Colonic mucosa (tissue), 4 donors: ENCODE results near the gene HLCS. TPM values are rescaled to one million over a fixed set of nuclear protein-coding genes. Genes with fewer than 3 reads are reported as not detected.

ENCODE experiments used
- DNase-seq: peaks from one replicate; pipeline ENCODE4 v3.0.0-alpha.2; 2020
- H3K27ac ChIP-seq: fragments of 200-600 bp; one replicate; pipeline ENCODE4 v1.8.0; 2021
- H3K27me3 ChIP-seq: fragments of 200-600 bp; one replicate; pipeline ENCODE4 v1.8.0; 2021
- H3K36me3 ChIP-seq: fragments of 200-600 bp; one replicate; pipeline ENCODE4 v1.8.0; 2021
- H3K4me1 ChIP-seq: fragments of 200-600 bp; one replicate; pipeline ENCODE4 v1.8.0; 2021; ENCODE audit warnings: mild to moderate bottlenecking
- H3K4me3 ChIP-seq: fragments of 200-600 bp; one replicate; pipeline ENCODE4 v1.8.0; 2021
- H3K9ac ChIP-seq, 2 donors: one replicate each; pipeline ENCODE4 v1.7.0; 2013; ENCODE audit warnings: control low read depth in 2 of 2, low read depth in 2 of 2, low read length in 2 of 2
- H3K9me3 ChIP-seq: fragments of 200-600 bp; one replicate; pipeline ENCODE4 v1.8.0; 2021
- CTCF ChIP-seq: fragments of 200-600 bp; IDR thresholded peaks from one replicate; pipeline ENCODE4 v1.8.0; 2022; ENCODE audit warnings: antibody characterized with exemption, mild to moderate bottlenecking
- intact Hi-C: fragments of 100-400 bp; cut with DNase I; formaldehyde crosslinking; loops from one replicate; pipeline ENCODE4 v1.14.1; 2022
- total RNA-seq, 2 donors: library from RNA; stranded (reverse); fragmentation: NEBNext Ultra II Directional in 1 of 2; extraction: Animal tissue kit (Norgen Biotek cat#: 25700) in 1 of 2; gene quantifications; one replicate each; pipeline ENCODE4 v1.2.1, GENCODE V29; 2021
- donor health status: healthy.
- donor health status: DM: no; HTN: no; CAD: no.
- donor health status: DM: no; HTN: no; CAD: no.

Gene HLCS
- total RNA-seq, 2 donors from 2014 or later: 10.8 to 11.4 TPM

- intact Hi-C loops: no loop called here
- Histone ChIP-seq H3K36me3 (no peaks in the 10 kb centered on the region), H3K4me3 (no peak overlapping the region), H3K27ac (no peak overlapping the region), H3K9ac (no peak overlapping the region), H3K4me1 (no peaks in the 10 kb centered on the region), H3K27me3 (no peaks in the 10 kb centered on the region), H3K9me3 (no peaks in the 10 kb centered on the region)
- no peak for TF ChIP-seq CTCF
- DNase-seq: no peak
Observed at GRCh38 chr21:36874665-36875064, 91.8 kb downstream of the HLCS start.

GRCh38 chr21:36873513-36873912, 93.0 kb downstream of the HLCS start:
- H3K4me3 ChIP-seq: no peak overlapping the region
- intact Hi-C loops: no loop called here
- no peak overlapping the region for H3K9ac ChIP-seq

GRCh38 chr21:36867291-36867905, 99.1 kb downstream of the HLCS start:
- intact Hi-C loops: no loop called here
- H3K36me3 ChIP-seq: no peaks in the 10 kb centered on the region
- no peak overlapping the region for H3K4me3 ChIP-seq
- no peak overlapping the region for H3K9ac ChIP-seq
- no peak overlapping the region for H3K27ac ChIP-seq
- no peaks in the 10 kb centered on the region for H3K4me1 ChIP-seq
- no peaks in the 10 kb centered on the region for H3K27me3 ChIP-seq
- no peak for TF ChIP-seq CTCF
- H3K9me3 ChIP-seq: no peaks in the 10 kb centered on the region
- DNase-seq: no peak

More at GRCh38 chr21:36873513-36873912, 93.0 kb downstream of the HLCS start:
- Histone ChIP-seq H3K27me3 (no peaks in the 10 kb centered on the region), H3K27ac (no peak overlapping the region), H3K9me3 (no peaks in the 10 kb centered on the region), H3K36me3 (no peaks in the 10 kb centered on the region), H3K4me1 (no peaks in the 10 kb centered on the region)
- no peak for DNase-seq
- no peak for TF ChIP-seq CTCF

GRCh38 chr21:36866419-36866818, 100.0 kb downstream of the HLCS start:
- Histone ChIP-seq H3K27ac (no peak overlapping the region), H3K36me3 (no peaks in the 10 kb centered on the region), H3K4me1 (no peaks in the 10 kb centered on the region), H3K4me3 (no peak overlapping the region), H3K9ac (no peak overlapping the region), H3K9me3 (no peaks in the 10 kb centered on the region), H3K27me3 (no peaks in the 10 kb centered on the region)
- DNase-seq: no peak
- no peak for TF ChIP-seq CTCF
- intact Hi-C loops: no loop called here

- TF ChIP-seq CTCF: no peak
- no peak for DNase-seq
- no peaks in the 10 kb centered on the region for H3K9me3 ChIP-seq
- no peak overlapping the region for H3K9ac ChIP-seq
- intact Hi-C loops: no loop called here
- no peaks in the 10 kb centered on the region for H3K27me3 ChIP-seq
- no peak overlapping the region for H3K27ac ChIP-seq
- no peaks in the 10 kb centered on the region for H3K4me1 ChIP-seq
- no peak overlapping the region for H3K4me3 ChIP-seq
- no peaks in the 10 kb centered on the region for H3K36me3 ChIP-seq
Observed at GRCh38 chr21:36864974-36865373, 101.5 kb downstream of the HLCS start.
